Suppressor macrophage (primary cell): ENCODE measurements around the gene DNAJC5.
"Not testable (repeated sequence)": the region's sequence is repeated elsewhere in the genome, so short reads cannot be mapped to it uniquely, and the experiment has no call there.

Experiments used
- DNase-seq, 4 experiments: peaks; one replicate each; pipeline ENCODE4 v3.0.0-alpha.2; 2020 to 2022

The DNAJC5 gene

GRCh38 chr20:63956664-63957003 lies 61.7 kb downstream of the DNAJC5 start:
- DNase-seq: no peak

DNA sequence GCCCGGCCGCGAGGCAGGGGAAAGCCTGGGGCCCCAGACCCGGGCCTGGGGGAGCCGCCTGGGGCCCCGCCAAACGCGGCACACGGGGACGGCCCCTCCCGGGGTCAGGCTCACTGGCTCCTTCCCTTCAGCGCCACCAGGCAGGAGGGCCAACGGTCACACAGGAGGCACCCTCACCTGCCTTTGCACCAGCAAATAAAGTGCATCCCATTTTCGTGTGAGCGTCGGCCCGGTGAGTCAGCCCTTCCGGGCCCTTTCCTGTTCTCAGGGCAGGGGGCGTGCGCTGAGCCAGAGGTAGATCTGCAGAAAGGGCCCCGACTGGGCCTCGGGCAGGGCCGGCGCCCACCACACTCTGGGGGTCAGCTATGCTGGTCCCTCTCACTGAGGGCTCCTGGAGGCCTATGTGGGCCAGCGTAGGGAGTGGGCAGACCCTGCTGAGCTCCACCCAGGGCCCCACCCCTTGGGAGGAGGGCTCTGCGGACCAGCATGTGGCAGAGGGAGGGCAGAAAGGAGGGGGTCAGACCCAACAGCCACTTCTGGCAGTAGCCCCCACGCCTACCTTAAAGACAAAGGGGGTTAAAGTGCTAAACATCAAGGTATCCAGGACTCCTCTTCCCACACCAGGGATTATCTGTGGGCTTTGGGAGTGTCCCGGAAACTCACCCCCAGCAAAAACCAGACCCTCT lies 62.2 kb downstream of the DNAJC5 start:
- peak; percentile 39 to 74 (median 50) for DNase-seq

DNA sequence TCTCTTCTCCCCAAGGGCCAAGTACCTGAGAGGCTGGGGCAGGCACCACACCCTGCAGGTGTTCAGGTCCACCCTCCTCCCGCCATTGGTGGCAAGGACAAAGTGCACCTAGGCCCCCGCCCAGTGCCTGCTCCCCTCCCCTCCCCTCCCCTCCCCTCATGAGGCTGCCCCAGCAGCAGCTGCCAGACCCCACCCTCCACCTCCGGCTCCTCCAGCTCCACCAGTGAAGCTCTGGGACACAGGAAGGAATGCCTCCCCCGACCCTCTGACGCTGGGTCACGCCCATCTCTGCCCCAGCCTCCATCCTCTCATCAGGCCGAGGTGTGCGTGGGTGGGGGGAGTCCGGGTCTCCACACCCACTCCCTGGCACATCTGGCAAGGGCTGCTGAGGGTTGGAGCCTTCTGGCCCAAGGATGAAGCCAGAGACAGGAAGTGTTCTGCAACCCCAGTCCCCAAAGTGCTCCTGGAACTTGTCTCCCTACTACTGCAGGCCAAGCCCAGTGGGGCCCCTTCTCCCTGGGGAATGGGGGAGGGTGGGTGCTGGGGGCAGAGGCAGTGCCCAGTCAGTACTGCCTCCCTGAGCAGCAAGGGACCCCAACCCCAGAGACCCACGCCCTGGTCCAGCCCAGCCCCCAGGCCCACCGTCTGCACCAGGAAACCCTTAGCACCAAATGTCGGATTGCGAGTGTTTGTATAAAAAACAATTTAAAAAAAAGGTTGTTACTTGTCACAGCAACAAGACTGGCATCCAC lies 62.9 kb downstream of the DNAJC5 start:
- peak; percentile 55 to 79 (median 74) for DNase-seq

DNA sequence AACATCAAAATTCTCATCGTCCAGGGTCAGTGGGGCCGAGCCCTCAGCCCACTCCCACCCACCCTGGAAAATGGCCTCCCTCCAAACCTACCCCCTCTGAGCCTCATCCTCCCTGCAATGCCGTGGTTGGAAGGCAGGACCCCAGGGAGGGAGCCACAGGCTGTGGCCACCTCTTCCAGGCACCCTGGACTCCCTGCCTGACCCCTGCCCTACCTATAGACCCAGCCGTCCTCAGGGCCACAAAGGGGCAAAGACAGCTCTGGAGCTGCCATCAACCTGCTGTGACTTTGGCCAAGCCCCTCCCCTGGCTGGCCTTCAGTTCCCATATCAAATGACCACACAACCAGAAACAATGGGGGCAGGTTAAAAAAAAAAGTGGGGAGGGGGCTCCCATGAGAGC lies 63.5 kb downstream of the DNAJC5 start:
- no peak for DNase-seq

GRCh38 chr20:63958964-63959698 lies 64.2 kb downstream of the DNAJC5 start:
- no peak for DNase-seq

DNA sequence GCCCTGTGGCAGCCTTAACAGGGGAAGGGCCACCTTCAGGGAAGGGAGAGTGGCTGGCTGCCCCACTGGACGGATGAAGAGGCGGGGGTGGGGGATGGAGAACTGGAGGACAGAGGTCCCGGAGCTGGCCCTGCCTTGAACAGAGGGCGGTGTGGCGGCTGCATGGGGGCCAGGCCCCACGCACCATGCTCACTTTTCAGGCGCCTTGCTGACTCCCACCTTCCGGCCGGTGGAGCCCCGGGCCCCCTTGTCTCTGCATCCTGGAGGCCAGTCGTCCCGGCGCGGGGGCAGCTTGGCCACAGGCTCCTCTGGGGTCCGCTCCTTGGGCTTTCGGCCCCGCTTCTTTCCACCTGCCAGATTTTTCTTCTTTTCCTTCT lies 64.8 kb downstream of the DNAJC5 start:
- no peak for DNase-seq

DNA sequence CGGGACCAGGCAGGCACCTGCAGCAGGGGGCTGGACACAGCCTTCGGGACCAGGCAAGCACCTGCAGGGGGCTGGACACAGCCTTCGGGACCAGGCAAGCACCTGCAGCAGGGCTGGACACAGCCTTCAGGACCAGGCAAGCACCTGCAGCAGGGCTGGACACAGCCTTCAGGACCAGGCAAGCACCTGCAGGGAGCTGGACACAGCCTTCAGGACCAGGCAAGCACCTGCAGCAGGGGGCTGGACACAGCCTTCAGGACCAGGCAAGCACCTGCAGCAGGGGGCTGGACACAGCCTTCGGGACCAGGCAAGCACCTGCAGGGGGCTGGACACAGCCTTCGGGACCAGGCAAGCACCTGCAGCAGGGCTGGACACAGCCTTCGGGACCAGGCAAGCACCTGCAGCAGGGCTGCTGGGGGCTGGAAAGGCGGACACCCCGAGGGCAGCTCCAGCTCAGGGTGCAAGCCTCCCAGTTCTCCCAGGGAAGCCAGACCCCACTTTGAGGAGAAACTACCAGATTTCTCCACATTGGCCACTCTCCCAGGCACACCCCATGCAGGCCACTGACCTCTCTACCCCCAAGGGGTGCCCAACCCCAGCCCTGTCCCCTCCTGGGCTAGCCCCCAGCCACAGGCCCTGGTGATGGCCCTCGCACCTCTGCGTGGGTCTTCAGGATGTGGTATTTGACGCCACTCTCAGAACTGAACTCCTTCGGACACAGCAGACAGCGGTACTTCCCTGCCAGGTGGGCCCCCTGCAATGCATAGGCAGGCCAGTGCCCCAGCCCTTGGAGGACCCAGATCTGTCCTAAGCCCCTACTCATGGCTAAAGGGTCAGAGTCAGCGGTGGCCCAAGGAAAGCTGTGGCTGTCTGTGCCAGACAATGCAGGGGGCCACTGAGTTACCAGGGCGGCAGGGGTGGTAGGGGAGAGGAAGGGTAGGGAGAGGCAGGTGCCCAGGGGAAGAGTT lies 66.0 kb downstream of the DNAJC5 start:
- DNase-seq: not testable (repeated sequence)

DNA sequence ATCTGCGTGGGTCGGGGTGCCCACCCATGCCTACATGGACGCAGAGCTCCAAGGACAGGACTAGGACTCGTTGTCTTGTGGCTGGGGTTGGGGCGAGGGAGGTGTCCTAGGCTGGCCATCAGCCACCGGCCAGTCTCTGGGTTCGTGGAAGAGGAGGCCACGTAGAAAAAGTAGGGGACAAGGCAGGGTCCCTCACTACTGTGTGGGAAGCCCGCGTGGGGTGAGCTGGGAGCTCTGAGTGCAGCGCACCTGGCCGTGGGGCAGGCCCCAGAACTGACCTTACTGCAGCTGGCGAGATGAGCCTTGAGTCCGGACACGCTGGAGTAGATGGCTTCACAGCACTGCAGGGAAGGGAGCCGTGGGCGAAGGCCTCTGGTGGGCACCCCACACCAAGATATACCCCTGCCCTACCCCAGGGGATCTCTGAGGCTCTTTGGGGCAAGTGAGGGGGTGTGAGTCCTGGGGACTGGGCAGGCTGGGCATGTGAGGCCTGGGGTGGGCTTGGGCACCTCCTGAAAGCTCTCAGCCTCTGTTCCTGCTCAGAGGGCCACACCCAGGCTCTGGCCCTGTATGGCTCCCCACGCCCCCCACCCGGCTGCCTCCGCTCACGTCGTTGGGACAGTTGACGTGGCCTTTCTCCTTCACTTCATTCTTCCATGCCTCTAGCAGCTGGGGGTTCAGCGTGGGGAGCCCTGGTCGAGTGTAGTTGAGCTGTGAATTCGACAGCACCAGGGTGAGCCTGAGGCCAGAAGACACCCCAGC lies 66.9 kb downstream of the DNAJC5 start:
- no peak for DNase-seq

GRCh38 chr20:63962426-63963347 lies 67.8 kb downstream of the DNAJC5 start:
- no peak for DNase-seq

GRCh38 chr20:63963348-63963741 lies 68.4 kb downstream of the DNAJC5 start:
- DNase-seq: no peak

DNA sequence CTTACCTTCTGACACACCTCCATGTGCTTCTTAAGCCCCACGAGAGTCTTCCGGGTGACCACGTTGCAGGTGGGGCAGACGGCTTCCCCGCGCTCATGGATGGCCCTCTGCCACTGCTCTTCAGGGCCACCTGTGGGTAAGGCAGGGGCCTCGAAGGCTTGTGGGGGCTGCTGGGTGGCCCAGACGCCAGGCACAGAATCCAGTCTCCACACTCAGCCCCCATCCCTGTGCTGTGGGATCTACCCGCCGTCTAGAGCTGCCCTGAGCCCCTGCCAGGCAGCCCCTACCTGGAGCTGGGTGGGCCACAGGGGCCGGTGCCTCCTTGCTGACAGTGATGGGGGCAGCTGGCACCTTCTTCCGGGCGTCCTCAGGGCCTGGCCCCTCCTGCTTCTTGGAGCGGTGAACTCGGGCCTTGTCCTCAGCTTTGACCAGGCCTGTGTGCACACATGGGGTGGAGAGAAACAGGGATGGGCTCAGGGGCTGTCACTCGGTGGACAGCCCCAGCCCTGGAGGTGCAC lies 68.9 kb downstream of the DNAJC5 start:
- no peak for DNase-seq

GRCh38 chr20:63964412-63964811 lies 69.5 kb downstream of the DNAJC5 start:
- DNase-seq: no peak

- DNase-seq: no peak
Measured at GRCh38 chr20:63966172-63966943, 71.4 kb downstream of the DNAJC5 start.

- no peak for DNase-seq
Measured at GRCh38 chr20:63966944-63967322, 72.0 kb downstream of the DNAJC5 start.

DNA sequence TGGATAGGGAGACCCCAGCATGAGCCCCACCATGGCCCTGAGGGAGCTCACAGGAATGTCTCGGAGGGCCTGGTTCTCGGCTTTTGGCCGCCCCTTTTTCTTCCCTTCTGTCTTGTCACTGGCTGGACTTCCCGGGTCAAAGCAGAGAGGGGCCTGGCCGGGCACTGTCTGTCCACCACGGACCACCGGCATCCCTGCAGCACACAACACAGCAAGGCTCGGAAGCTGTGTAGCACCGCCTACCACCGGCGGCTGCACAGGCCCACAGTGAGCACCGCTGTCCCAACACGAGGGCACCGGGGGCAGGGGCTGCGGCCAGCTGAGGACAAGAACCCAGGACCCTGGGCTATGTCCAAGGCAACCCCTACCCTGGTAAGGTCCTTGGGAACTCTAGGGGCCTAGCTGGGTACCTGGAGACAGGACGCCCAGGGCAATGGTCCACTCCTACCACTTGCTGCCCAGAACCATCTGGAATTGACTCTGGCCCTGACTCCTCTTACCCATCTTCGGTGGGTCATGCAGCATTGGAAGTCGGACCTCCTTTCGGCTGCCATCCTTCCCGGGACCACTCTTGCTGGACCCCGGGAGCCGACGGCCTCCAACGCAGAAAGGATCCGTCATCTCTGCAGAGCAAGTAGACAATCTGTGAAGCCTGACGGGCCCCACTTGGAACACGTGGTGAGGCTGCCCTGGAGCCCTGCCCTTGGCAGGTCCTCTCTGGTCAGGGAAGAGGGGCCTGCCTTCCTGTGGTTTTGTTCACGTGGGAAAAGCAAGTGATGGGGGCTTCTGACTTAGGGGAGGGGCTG lies 72.6 kb downstream of the DNAJC5 start:
- no peak for DNase-seq

GRCh38 chr20:63968136-63968927 lies 73.4 kb downstream of the DNAJC5 start:
- DNase-seq: no peak

- DNase-seq: no peak
Measured at GRCh38 chr20:63968928-63969760, 74.2 kb downstream of the DNAJC5 start.
